HepG2 (cell line): ENCODE results near the gene PIAS3. TPM values are rescaled to one million over a fixed set of nuclear protein-coding genes. Genes with fewer than 3 reads are reported as not detected.

Source experiments
- ARNT2 ChIP-seq: sonication (generic); formaldehyde crosslinking; IDR thresholded peaks from 2 replicates; pipeline ENCODE4 v1.8.0; 2022; ENCODE audit warnings: mild to moderate bottlenecking, low read depth, missing genetic modification reagents, moderate library complexity
- CEBPG ChIP-seq: IDR thresholded peaks from 2 replicates; pipeline ENCODE4 v1.6.1; 2016
- ELF4 ChIP-seq: sonication (generic); formaldehyde crosslinking; IDR thresholded peaks from 2 replicates; pipeline ENCODE4 v1.5.0; 2020; ENCODE audit warnings: missing genetic modification reagents, mild to moderate bottlenecking, moderate library complexity, borderline replicate concordance
- FOXK1 ChIP-seq: sonication (generic); formaldehyde crosslinking; IDR thresholded peaks from 2 replicates; pipeline ENCODE4 v1.4.0; 2020; ENCODE audit warnings: low read depth, missing genetic modification reagents, borderline replicate concordance
- MAFF ChIP-seq: IDR thresholded peaks from 2 replicates; pipeline ENCODE4 v1.6.1; 2011; ENCODE audit warnings: low read depth, low read length, improper control_type of control experiment
- NR2F6 ChIP-seq, 2 experiments: IDR thresholded peaks; 2 replicates each; pipeline ENCODE4 v1.6.1; 2016; ENCODE audit warnings: antibody characterized with exemption in 1 of 2, mild to moderate bottlenecking in 1 of 2
- PLRG1 ChIP-seq: fragments of 450-650 bp; conservative IDR thresholded peaks from 2 replicates; pipeline ENCODE4 v1.6.1; 2016
- RFX3 ChIP-seq: IDR thresholded peaks from 2 replicates; pipeline ENCODE4 v1.6.1; 2016; ENCODE audit warnings: missing biosample characterization, missing genetic modification reagents
- SNAI1 ChIP-seq: sonication (generic); formaldehyde crosslinking; IDR thresholded peaks from 2 replicates; pipeline ENCODE4 v1.5.0; 2020; ENCODE audit warnings: mild to moderate bottlenecking, missing genetic modification reagents, borderline replicate concordance
- SYNCRIP ChIP-seq: fragments of 200-400 bp; formaldehyde crosslinking; IDR thresholded peaks from 2 replicates; pipeline ENCODE4 v1.6.1; 2018; ENCODE audit warnings: mild to moderate bottlenecking, low read depth, low read length; ENCODE audit not compliant: insufficient read depth
- TAF15 ChIP-seq: fragments of 200-400 bp; formaldehyde crosslinking; IDR thresholded peaks from one replicate; pipeline ENCODE4 v1.6.1; 2018; ENCODE audit warnings: mild to moderate bottlenecking, low read depth, low read length; ENCODE audit not compliant: poor library complexity, severe bottlenecking
- TCF7L2 ChIP-seq: IDR thresholded peaks from 2 replicates; pipeline ENCODE4 v1.6.1; 2011; ENCODE audit warnings: mild to moderate bottlenecking, low read depth, low read length, moderate library complexity
- TRAFD1 ChIP-seq: sonication (generic); formaldehyde crosslinking; IDR thresholded peaks from 2 replicates; pipeline ENCODE4 v1.5.1; 2020; ENCODE audit warnings: missing genetic modification reagents, mild to moderate bottlenecking, borderline replicate concordance
- XBP1 ChIP-seq: sonication (generic); formaldehyde crosslinking; IDR thresholded peaks from 2 replicates; pipeline ENCODE4 v1.5.0; 2020; ENCODE audit warnings: missing genetic modification reagents
- ZBTB4 ChIP-seq: sonication (generic); formaldehyde crosslinking; IDR thresholded peaks from 2 replicates; pipeline ENCODE4 v1.4.0; 2020; ENCODE audit warnings: missing genetic modification reagents, mild to moderate bottlenecking, borderline replicate concordance
- ZBTB43 ChIP-seq: sonication (generic); formaldehyde crosslinking; conservative IDR thresholded peaks from 2 replicates; pipeline ENCODE4 v1.4.0; 2020; ENCODE audit warnings: missing genetic modification reagents
- ZNF207 ChIP-seq: fragments of 450-650 bp; IDR thresholded peaks from 2 replicates; pipeline ENCODE4 v1.6.1; 2016; ENCODE audit warnings: antibody characterized with exemption, borderline replicate concordance
- ZNF292 ChIP-seq: sonication (generic); formaldehyde crosslinking; IDR thresholded peaks from 2 replicates; pipeline ENCODE4 v1.8.1; 2022; ENCODE audit warnings: mild to moderate bottlenecking, low read depth, missing genetic modification reagents, borderline replicate concordance
- ZNF337 ChIP-seq: sonication (generic); formaldehyde crosslinking; IDR thresholded peaks from 2 replicates; pipeline ENCODE4 v1.5.1; 2020; ENCODE audit warnings: missing genetic modification reagents, low read depth, mild to moderate bottlenecking, borderline replicate concordance
- ZNF446 ChIP-seq: sonication (generic); formaldehyde crosslinking; IDR thresholded peaks from 2 replicates; pipeline ENCODE4 v1.5.0; 2020; ENCODE audit warnings: mild to moderate bottlenecking, missing genetic modification reagents
- ZNF75D ChIP-seq: sonication (generic); formaldehyde crosslinking; IDR thresholded peaks from 2 replicates; pipeline ENCODE4 v1.8.1; 2023; ENCODE audit warnings: missing genetic modification reagents, mild to moderate bottlenecking, borderline replicate concordance
- ZNF83 ChIP-seq: sonication (generic); formaldehyde crosslinking; IDR thresholded peaks from 2 replicates; pipeline ENCODE4 v1.4.0; 2020; ENCODE audit warnings: missing genetic modification reagents, mild to moderate bottlenecking, borderline replicate concordance
- polyA plus RNA-seq, 8 experiments: library from polyadenylated mRNA; depleted of rRNA in 3 of 8; stranded (reverse) in 7 of 8; unstranded in 1 of 8; fragments of >200 nt; fragmentation: Illumina TruSeq in 4 of 8; extraction: Trizol in 4 of 8; gene quantifications; 2 replicates each; pipeline versions ENCODE4 v1.2.1 to v1.2.3, GENCODE V29; 2011 to 2016; ENCODE audit warnings: low read depth in 4 of 8, missing spikeins in 1 of 8, mixed read lengths in 1 of 8; ENCODE audit not compliant: insufficient read depth in 1 of 8
- total RNA-seq, 5 experiments: library from RNA; depleted of rRNA; stranded (reverse); fragments of >200 nt; fragmentation: Illumina TruSeq; extraction: Trizol; gene quantifications; 2 replicates each; pipeline ENCODE4 v1.2.3, GENCODE V29; 2016; ENCODE audit warnings: low read depth in 1 of 5

PIAS3 gene
- total and polyA plus RNA-seq, 2 of the 13 experiments (the other 11 are each of a cell fraction or from before 2014, with no cell fraction given): 3.7 to 8.0 TPM

GRCh38 chr1:145858901-145859490 lies at the start of gene PIAS3 (continued):
- TF ChIP-seq TAF15 (no peak), FOXK1 (CRISPR knock-in tag) (no peak), ARNT2 (CRISPR knock-in tag) (no peak), PLRG1 (no peak), TRAFD1 (no peak), ZNF446 (CRISPR knock-in tag) (0 out of 2 replicates have a peak, but pooled peaks have one; percentile 44), ELF4 (CRISPR knock-in tag) (no peak), ZNF337 (CRISPR knock-in tag) (no peak), TCF7L2 (no peak), ZNF292 (peak; percentile 63; the same call in 1 of the 2 replicates), ZNF207 (no peak), ZNF75D (CRISPR knock-in tag) (no peak), XBP1 (no peak), ZBTB43 (no peak), ZNF83 (CRISPR knock-in tag) (no peak), SYNCRIP (no peak), SNAI1 (CRISPR knock-in tag) (peak; percentile 78; the same call in 1 of the 2 replicates), CEBPG (0 out of 2 replicates have a peak, but pooled peaks have one; percentile 2), MAFF (no peak), NR2F6 (IDR thresholded peaks at IDR 0.05) (no peak), NR2F6 (CRISPR knock-in tag; IDR thresholded peaks at IDR 0.05) (peak; percentile 16; the same call in 1 of the 2 replicates), ZBTB4 (CRISPR knock-in tag) (0 out of 2 replicates have a peak, but pooled peaks have one; percentile 16), RFX3 (CRISPR knock-in tag) (no peak)
